ENCODE data around the gene CPNE7.

The CPNE7 gene

GRCh38 chr16:89541792-89542191 is 33.8 kb upstream of the CPNE7 start:
- no peak for DNase-seq (ENCODE audit: low read depth)
- no peaks in the 10 kb centered on the region for H3K9me3 ChIP-seq (ENCODE audit: control insufficient read depth, low read length)
- no peak overlapping the region for H3K9ac ChIP-seq (ENCODE audit: low read length)
- H3K4me1 ChIP-seq (ENCODE audit: control insufficient read depth, insufficient read depth, low read length) = no peaks in the 10 kb centered on the region
- H3K4me3 ChIP-seq (ENCODE audit: low read length) = no peak overlapping the region
- peaks cover 78% of the 10 kb centered on the region for H3K36me3 ChIP-seq (ENCODE audit: control insufficient read depth, insufficient read depth, low read length, severe bottlenecking)
- H3K27me3 ChIP-seq (replicated peaks; ENCODE audit: control insufficient read depth, insufficient read depth, low read length) = no peaks in the 10 kb centered on the region

- no peaks in the 10 kb centered on the region for H3K27me3 ChIP-seq (replicated peaks; ENCODE audit: control insufficient read depth, insufficient read depth, low read length)
- H3K4me3 ChIP-seq (ENCODE audit: low read length) = no peak overlapping the region
Observed at GRCh38 chr16:89544113-89544512, 31.4 kb upstream of the CPNE7 start.

GRCh38 chr16:89544713-89545043 is 30.9 kb upstream of the CPNE7 start:
- Histone ChIP-seq H3K9me3 (ENCODE audit: control insufficient read depth, low read length) (no peaks in the 10 kb centered on the region), H3K9ac (ENCODE audit: low read length) (no peak overlapping the region), H3K4me3 (ENCODE audit: low read length) (no peak overlapping the region), H3K4me1 (ENCODE audit: control insufficient read depth, insufficient read depth, low read length) (no peaks in the 10 kb centered on the region), H3K36me3 (ENCODE audit: control insufficient read depth, insufficient read depth, low read length, severe bottlenecking) (peaks cover 82% of the 10 kb centered on the region), H3K27me3 (replicated peaks; ENCODE audit: control insufficient read depth, insufficient read depth, low read length) (no peaks in the 10 kb centered on the region)
- no peak for DNase-seq (ENCODE audit: low read depth)

More at GRCh38 chr16:89544113-89544512, 31.4 kb upstream of the CPNE7 start:
- H3K9ac ChIP-seq (ENCODE audit: low read length) = no peak overlapping the region
- peaks cover 79% of the 10 kb centered on the region for H3K36me3 ChIP-seq (ENCODE audit: control insufficient read depth, insufficient read depth, low read length, severe bottlenecking)
- DNase-seq (ENCODE audit: low read depth) = no peak
- H3K9me3 ChIP-seq (ENCODE audit: control insufficient read depth, low read length) = no peaks in the 10 kb centered on the region
- no peaks in the 10 kb centered on the region for H3K4me1 ChIP-seq (ENCODE audit: control insufficient read depth, insufficient read depth, low read length)

- H3K36me3 ChIP-seq (ENCODE audit: control insufficient read depth, insufficient read depth, low read length, severe bottlenecking) = peaks cover 82% of the 10 kb centered on the region
- no peaks in the 10 kb centered on the region for H3K9me3 ChIP-seq (ENCODE audit: control insufficient read depth, low read length)
- no peak overlapping the region for H3K4me3 ChIP-seq (ENCODE audit: low read length)
- no peaks in the 10 kb centered on the region for H3K4me1 ChIP-seq (ENCODE audit: control insufficient read depth, insufficient read depth, low read length)
- H3K27me3 ChIP-seq (replicated peaks; ENCODE audit: control insufficient read depth, insufficient read depth, low read length) = no peaks in the 10 kb centered on the region
- no peak for DNase-seq (ENCODE audit: low read depth)
- no peak overlapping the region for H3K9ac ChIP-seq (ENCODE audit: low read length)
Observed at GRCh38 chr16:89545044-89545830, 30.3 kb upstream of the CPNE7 start.

GRCh38 chr16:89545831-89546574 is 29.6 kb upstream of the CPNE7 start:
- H3K9ac ChIP-seq (ENCODE audit: low read length) = no peak overlapping the region
- DNase-seq (ENCODE audit: low read depth) = no peak
- H3K4me3 ChIP-seq (ENCODE audit: low read length) = no peak overlapping the region
- H3K9me3 ChIP-seq (ENCODE audit: control insufficient read depth, low read length) = no peaks in the 10 kb centered on the region
- H3K36me3 ChIP-seq (ENCODE audit: control insufficient read depth, insufficient read depth, low read length, severe bottlenecking) = peaks cover 82% of the 10 kb centered on the region
- no peaks in the 10 kb centered on the region for H3K27me3 ChIP-seq (replicated peaks; ENCODE audit: control insufficient read depth, insufficient read depth, low read length)
- no peaks in the 10 kb centered on the region for H3K4me1 ChIP-seq (ENCODE audit: control insufficient read depth, insufficient read depth, low read length)

GRCh38 chr16:89546781-89547180 is 28.8 kb upstream of the CPNE7 start:
- Histone ChIP-seq H3K9me3 (ENCODE audit: control insufficient read depth, low read length) (no peaks in the 10 kb centered on the region), H3K4me1 (ENCODE audit: control insufficient read depth, insufficient read depth, low read length) (no peaks in the 10 kb centered on the region), H3K9ac (ENCODE audit: low read length) (no peak overlapping the region), H3K4me3 (ENCODE audit: low read length) (no peak overlapping the region), H3K27me3 (replicated peaks; ENCODE audit: control insufficient read depth, insufficient read depth, low read length) (no peaks in the 10 kb centered on the region), H3K36me3 (ENCODE audit: control insufficient read depth, insufficient read depth, low read length, severe bottlenecking) (peaks cover 81% of the 10 kb centered on the region)
- DNase-seq (ENCODE audit: low read depth) = no peak

GRCh38 chr16:89547291-89547690 is 28.3 kb upstream of the CPNE7 start:
- H3K36me3 ChIP-seq (ENCODE audit: control insufficient read depth, insufficient read depth, low read length, severe bottlenecking) = peaks cover 85% of the 10 kb centered on the region

GRCh38 chr16:89547860-89548259 is 27.7 kb upstream of the CPNE7 start:
- Histone ChIP-seq H3K4me3 (ENCODE audit: low read length) (no peak overlapping the region), H3K9ac (ENCODE audit: low read length) (no peak overlapping the region), H3K27me3 (replicated peaks; ENCODE audit: control insufficient read depth, insufficient read depth, low read length) (no peaks in the 10 kb centered on the region), H3K9me3 (ENCODE audit: control insufficient read depth, low read length) (no peaks in the 10 kb centered on the region), H3K4me1 (ENCODE audit: control insufficient read depth, insufficient read depth, low read length) (no peaks in the 10 kb centered on the region), H3K36me3 (ENCODE audit: control insufficient read depth, insufficient read depth, low read length, severe bottlenecking) (peaks cover 90% of the 10 kb centered on the region)
- DNase-seq (ENCODE audit: low read depth) = no peak

More at GRCh38 chr16:89547291-89547690, 28.3 kb upstream of the CPNE7 start:
- H3K4me3 ChIP-seq (ENCODE audit: low read length) = no peak overlapping the region
- no peak for DNase-seq (ENCODE audit: low read depth)
- no peaks in the 10 kb centered on the region for H3K4me1 ChIP-seq (ENCODE audit: control insufficient read depth, insufficient read depth, low read length)
- no peaks in the 10 kb centered on the region for H3K27me3 ChIP-seq (replicated peaks; ENCODE audit: control insufficient read depth, insufficient read depth, low read length)
- no peak overlapping the region for H3K9ac ChIP-seq (ENCODE audit: low read length)
- no peaks in the 10 kb centered on the region for H3K9me3 ChIP-seq (ENCODE audit: control insufficient read depth, low read length)

- DNase-seq (ENCODE audit: low read depth) = no peak
- H3K4me1 ChIP-seq (ENCODE audit: control insufficient read depth, insufficient read depth, low read length) = no peaks in the 10 kb centered on the region
- H3K9ac ChIP-seq (ENCODE audit: low read length) = no peak overlapping the region
- no peaks in the 10 kb centered on the region for H3K9me3 ChIP-seq (ENCODE audit: control insufficient read depth, low read length)
- H3K27me3 ChIP-seq (replicated peaks; ENCODE audit: control insufficient read depth, insufficient read depth, low read length) = no peaks in the 10 kb centered on the region
- H3K4me3 ChIP-seq (ENCODE audit: low read length) = no peak overlapping the region
- H3K36me3 ChIP-seq (ENCODE audit: control insufficient read depth, insufficient read depth, low read length, severe bottlenecking) = peaks cover 96% of the 10 kb centered on the region
Observed at GRCh38 chr16:89548344-89549006, 27.1 kb upstream of the CPNE7 start.

- no peak overlapping the region for H3K4me3 ChIP-seq (ENCODE audit: low read length)
- H3K4me1 ChIP-seq (ENCODE audit: control insufficient read depth, insufficient read depth, low read length) = no peaks in the 10 kb centered on the region
- H3K27me3 ChIP-seq (replicated peaks; ENCODE audit: control insufficient read depth, insufficient read depth, low read length) = no peaks in the 10 kb centered on the region
- no peak overlapping the region for H3K9ac ChIP-seq (ENCODE audit: low read length)
- no peaks in the 10 kb centered on the region for H3K9me3 ChIP-seq (ENCODE audit: control insufficient read depth, low read length)
- no peak for DNase-seq (ENCODE audit: low read depth)
- peaks cover 98% of the 10 kb centered on the region for H3K36me3 ChIP-seq (ENCODE audit: control insufficient read depth, insufficient read depth, low read length, severe bottlenecking)
Observed at GRCh38 chr16:89549007-89549700, 26.4 kb upstream of the CPNE7 start.

Data from adipocyte (in vitro differentiated cells).